ENCODE data around the gene TMEM184A. TPM values are rescaled to one million over a fixed set of nuclear protein-coding genes. Genes with fewer than 3 reads are reported as not detected.

TMEM184A gene
- total RNA-seq, 1 donor from 2014 or later: not detected

DNA sequence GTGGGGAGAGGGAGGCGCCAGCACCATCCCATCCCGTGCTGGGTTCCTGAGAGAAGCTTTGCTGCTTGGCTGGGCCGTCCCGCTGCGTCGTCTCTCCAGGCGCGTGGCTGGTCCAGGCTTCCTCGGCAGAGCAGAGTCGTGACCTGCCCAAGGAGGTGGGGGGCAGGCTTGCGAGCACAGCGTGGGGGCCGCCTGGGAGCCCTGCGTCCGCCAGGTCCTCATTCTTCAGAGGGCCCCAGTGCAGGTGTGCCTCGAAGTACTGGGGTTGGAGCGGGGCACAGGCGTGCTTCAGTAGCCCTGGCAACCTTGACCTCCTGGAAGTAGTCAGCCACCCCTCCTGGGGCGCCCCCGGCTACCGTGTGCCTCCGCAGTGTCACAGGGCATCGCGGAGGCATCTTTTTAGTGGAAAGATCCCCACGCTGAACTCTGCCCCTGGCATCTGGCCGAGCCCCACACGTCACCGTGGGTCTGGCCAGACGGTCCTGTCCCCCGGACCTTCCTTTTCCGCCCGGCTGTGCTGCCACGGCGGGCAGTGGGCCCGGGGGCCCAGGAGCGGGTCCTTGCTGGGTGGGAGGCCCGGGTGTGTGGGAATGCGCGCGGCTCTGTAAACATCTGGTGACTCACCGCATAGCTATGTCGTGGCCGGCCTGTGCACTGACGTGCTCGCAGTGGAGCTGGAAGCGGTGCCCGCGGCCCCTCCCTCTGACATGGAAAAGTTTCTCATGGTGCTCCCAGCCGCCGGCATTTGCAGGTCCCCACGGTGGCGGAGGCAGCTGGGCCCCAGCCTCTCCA, 19.1 kb downstream of the TMEM184A start:
- peak overlapping the region; percentile 57 to 77 for H3K4me3 ChIP-seq
- TF ChIP-seq, protein P1, sequence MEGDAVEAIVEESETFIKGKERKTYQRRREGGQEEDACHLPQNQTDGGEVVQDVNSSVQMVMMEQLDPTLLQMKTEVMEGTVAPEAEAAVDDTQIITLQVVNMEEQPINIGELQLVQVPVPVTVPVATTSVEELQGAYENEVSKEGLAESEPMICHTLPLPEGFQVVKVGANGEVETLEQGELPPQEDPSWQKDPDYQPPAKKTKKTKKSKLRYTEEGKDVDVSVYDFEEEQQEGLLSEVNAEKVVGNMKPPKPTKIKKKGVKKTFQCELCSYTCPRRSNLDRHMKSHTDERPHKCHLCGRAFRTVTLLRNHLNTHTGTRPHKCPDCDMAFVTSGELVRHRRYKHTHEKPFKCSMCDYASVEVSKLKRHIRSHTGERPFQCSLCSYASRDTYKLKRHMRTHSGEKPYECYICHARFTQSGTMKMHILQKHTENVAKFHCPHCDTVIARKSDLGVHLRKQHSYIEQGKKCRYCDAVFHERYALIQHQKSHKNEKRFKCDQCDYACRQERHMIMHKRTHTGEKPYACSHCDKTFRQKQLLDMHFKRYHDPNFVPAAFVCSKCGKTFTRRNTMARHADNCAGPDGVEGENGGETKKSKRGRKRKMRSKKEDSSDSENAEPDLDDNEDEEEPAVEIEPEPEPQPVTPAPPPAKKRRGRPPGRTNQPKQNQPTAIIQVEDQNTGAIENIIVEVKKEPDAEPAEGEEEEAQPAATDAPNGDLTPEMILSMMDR (IDR thresholded peaks at IDR 0.05): no peak
- intact Hi-C loops (cut with DNase I): loop anchor here (2.0 to 10.0 kb wide), 6 partner anchors 24 to 1098 kb away; partner anchors contain the start of genes GET4 and TTYH3
- DNase-seq (ENCODE audit: low spot score in 2 of 2): peak; percentile 87 to 99
- no peaks in the 10 kb centered on the region for H3K27me3 ChIP-seq
- no peaks in the 10 kb centered on the region for H3K9me3 ChIP-seq
- peaks cover 17 to 54% of the 10 kb centered on the region in 2 donors for H3K4me1 ChIP-seq
- H3K36me3 ChIP-seq: peaks cover 33 to 42% of the 10 kb centered on the region in 2 donors
- H3K27ac ChIP-seq: peak overlapping the region; percentile 98 to 99

DNA sequence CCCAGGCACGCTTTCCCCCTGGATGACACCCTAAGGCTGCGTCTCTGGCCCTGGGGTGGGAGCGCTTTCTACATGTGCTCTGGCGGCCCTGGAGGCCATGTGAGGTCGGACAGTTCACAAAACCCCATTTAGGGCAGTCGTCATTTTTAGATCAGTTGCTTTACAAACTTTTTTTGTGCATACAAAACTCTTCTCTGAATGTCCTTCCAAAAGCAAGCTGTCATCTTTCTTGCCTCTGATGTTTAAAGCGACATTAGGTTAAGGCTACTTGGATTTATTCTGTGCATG, 19.6 kb downstream of the TMEM184A start:
- DNase-seq (ENCODE audit: low spot score in 2 of 2): no peak
- TF ChIP-seq, protein P1 (IDR thresholded peaks at IDR 0.05): no peak
- H3K27me3 ChIP-seq: no peaks in the 10 kb centered on the region
- H3K27ac ChIP-seq: peak overlapping the region; percentile 98 to 99
- H3K9me3 ChIP-seq: no peaks in the 10 kb centered on the region
- H3K36me3 ChIP-seq: peaks cover 28 to 37% of the 10 kb centered on the region in 2 donors
- H3K4me1 ChIP-seq: peaks cover 17 to 54% of the 10 kb centered on the region in 2 donors
- H3K4me3 ChIP-seq: peak overlapping the region in 1 of 2 donors; percentile 77
- intact Hi-C loops (cut with DNase I): loop anchor here (2.0 to 10.0 kb wide), 6 partner anchors 24 to 1098 kb away; partner anchors contain the start of genes GET4 and TTYH3

DNA sequence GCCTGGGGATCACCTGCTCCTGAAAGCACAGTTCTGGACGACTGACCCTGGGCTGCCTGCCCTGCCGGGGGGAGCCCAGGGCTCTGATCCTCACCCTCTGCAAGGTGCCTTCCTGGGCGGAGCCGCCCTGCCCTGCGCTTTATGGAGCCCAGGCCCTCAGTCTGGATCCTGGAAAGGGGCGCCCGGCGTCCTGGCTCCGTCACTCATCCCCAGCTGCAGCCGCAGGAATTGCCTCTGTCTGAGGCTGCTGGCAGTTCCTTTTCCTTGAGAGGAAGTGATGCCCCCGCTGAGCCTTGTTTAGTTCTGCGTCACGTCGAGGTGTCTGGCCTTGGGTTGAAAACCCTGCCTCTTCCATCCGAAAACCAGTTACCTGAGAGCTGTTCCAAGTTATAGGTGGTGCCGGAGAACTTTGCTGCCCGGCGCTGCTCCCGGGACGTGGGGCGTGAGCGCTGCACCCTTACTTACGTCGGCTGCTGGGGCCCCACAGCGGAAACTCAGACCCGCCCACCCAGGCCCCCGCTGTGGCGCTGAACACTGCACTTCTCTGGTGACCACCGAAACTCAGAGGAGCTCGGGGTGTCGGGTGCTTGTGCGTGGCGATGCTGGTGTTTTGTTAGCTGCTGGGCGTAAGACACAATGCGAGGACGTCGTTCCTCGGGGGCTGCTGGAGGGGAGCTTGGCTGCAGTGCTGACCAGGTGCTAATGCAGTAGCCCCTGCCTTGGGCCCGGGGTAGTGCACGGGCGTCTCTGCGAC, 20.1 kb downstream of the TMEM184A start:
- DNase-seq (ENCODE audit: low spot score in 2 of 2): no peak
- Histone ChIP-seq H3K9me3 (no peaks in the 10 kb centered on the region), H3K4me1 (peaks cover 17 to 54% of the 10 kb centered on the region in 2 donors), H3K27ac (peak overlapping the region; percentile 98 to 99), H3K27me3 (no peaks in the 10 kb centered on the region), H3K4me3 (no peak overlapping the region), H3K36me3 (peaks cover 23 to 31% of the 10 kb centered on the region in 2 donors)
- TF ChIP-seq, protein P1 (IDR thresholded peaks at IDR 0.05): no peak
- intact Hi-C loops (cut with DNase I): loop anchor here (2.0 to 10.0 kb wide), 6 partner anchors 23 to 1099 kb away; partner anchors contain the start of genes GET4 and TTYH3

DNA sequence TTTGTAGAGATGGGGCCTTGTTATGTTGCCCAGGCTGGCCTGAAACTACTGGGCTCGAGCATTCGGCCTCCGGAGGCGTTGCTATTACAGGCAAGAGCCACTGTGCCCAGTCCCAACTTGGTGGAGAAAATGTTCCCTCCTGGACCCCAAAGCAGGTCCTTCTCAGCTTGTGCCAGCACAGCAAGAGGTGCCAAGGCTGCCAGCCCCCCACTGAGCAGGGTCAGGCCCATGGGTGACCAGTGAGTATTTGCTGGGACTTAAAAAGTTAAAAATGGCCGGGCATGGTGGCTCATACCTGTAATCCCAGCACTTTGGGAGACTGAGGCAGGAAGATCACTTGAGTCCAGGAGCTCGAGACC, 20.9 kb downstream of the TMEM184A start:
- Histone ChIP-seq H3K27ac (peak overlapping the region; percentile 98 to 99), H3K4me1 (peaks cover 17 to 56% of the 10 kb centered on the region in 2 donors), H3K9me3 (no peaks in the 10 kb centered on the region), H3K27me3 (no peaks in the 10 kb centered on the region), H3K4me3 (no peak overlapping the region), H3K36me3 (peaks cover 15 to 23% of the 10 kb centered on the region in 2 donors)
- DNase-seq (ENCODE audit: low spot score in 2 of 2): no peak
- intact Hi-C loops (cut with DNase I): loop anchor here (10.0 kb wide), 3 partner anchors 660 to 1100 kb away; partner anchors contain the start of genes GET4 and TTYH3
- TF ChIP-seq, protein P1 (IDR thresholded peaks at IDR 0.05): no peak

DNA sequence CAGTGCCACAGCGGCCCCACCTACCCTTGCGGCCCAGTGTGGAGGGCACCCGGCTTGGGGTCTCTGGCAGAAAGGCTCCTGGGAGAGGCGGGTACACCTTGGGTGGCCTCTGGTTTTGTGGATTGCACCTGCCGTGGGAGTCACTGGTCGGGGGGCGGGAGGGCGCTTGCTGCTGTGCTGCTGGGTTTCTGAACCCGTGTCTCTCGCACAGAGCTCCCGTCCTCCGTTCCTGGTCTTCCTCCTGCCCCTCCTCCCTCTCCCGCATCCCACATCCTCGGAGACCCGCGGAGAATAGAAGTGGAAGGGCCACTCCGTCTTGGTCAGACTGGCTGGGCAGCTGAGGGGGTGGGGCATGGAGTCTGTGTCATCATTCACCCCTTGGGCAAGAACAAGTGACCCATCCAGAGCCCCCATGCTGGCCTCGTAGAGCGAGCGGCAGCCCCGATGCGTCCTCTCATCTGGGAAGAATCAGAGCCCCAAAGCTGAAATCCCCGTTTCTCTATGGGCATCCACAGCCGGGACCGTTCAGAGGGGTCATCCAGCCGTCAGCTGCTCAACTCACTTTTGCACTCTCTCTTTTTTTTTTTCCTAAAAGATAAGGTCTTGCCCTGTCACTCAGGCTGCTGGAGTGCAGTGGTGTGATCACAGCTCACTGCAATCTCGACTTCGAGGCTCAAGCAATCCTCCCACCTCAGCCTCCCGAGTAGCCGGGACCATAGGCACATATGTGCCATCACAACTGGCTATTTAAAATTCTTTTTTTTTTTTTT, 21.5 kb downstream of the TMEM184A start:
- peak overlapping the region; percentile 76 to 91 for H3K4me3 ChIP-seq
- H3K27me3 ChIP-seq: no peaks in the 10 kb centered on the region
- intact Hi-C loops (cut with DNase I): loop anchor here (10.0 kb wide), 3 partner anchors 660 to 1100 kb away; partner anchors contain the start of genes GET4 and TTYH3
- peak overlapping the region; percentile 98 to 99 for H3K27ac ChIP-seq
- H3K36me3 ChIP-seq: peaks cover 9 to 18% of the 10 kb centered on the region in 2 donors
- H3K9me3 ChIP-seq: no peaks in the 10 kb centered on the region
- peaks cover 17 to 53% of the 10 kb centered on the region in 2 donors for H3K4me1 ChIP-seq
- DNase-seq (ENCODE audit: low spot score in 2 of 2): no peak
- TF ChIP-seq, protein P1 (IDR thresholded peaks at IDR 0.05): no peak
